H1 (cell line): ENCODE data around the gene FNDC11. TPM values are rescaled to one million over a fixed set of nuclear protein-coding genes. Genes with fewer than 3 reads are reported as not detected.

ENCODE experiments used
- BCL11A ChIP-seq, 2 experiments: IDR thresholded peaks; one replicate each; pipeline ENCODE4 v1.6.1; 2011; ENCODE audit warnings: low read depth in 2 of 2, low read length in 2 of 2, mild to moderate bottlenecking in 2 of 2
- CHD7 ChIP-seq: fragments of 300-600 bp; sonication (generic); IDR thresholded peaks from 2 replicates; pipeline ENCODE4 v1.7.1; 2012; ENCODE audit warnings: low read length, moderate library complexity, mild to moderate bottlenecking, inconsistent platforms; ENCODE audit not compliant: insufficient replicate concordance
- EGR1 ChIP-seq: IDR thresholded peaks from 2 replicates; pipeline ENCODE4 v1.6.1; 2011; ENCODE audit warnings: low read depth, low read length, borderline replicate concordance
- FOSL1 ChIP-seq: IDR thresholded peaks from 2 replicates; pipeline ENCODE4 v1.6.1; 2011; ENCODE audit warnings: mild to moderate bottlenecking, low read depth, low read length, moderate library complexity; ENCODE audit not compliant: insufficient read depth
- JUN ChIP-seq: IDR thresholded peaks from 2 replicates; pipeline ENCODE4 v1.6.1; 2011; ENCODE audit warnings: low read depth, mild to moderate bottlenecking, improper control_type of control experiment, low read length
- JUND ChIP-seq: IDR thresholded peaks from 2 replicates; pipeline ENCODE4 v1.6.1; 2011; ENCODE audit warnings: mild to moderate bottlenecking, improper control_type of control experiment, low read length
- POLR2A ChIP-seq, 2 experiments: IDR thresholded peaks; 1 replicate in 1 of 2; 2 replicates in 1 of 2; pipeline ENCODE4 v1.6.1; 2011; ENCODE audit warnings: low read depth in 2 of 2, low read length in 2 of 2, mild to moderate bottlenecking in 2 of 2; ENCODE audit errors: control extremely low read depth in 1 of 2
- SP2 ChIP-seq: IDR thresholded peaks from 2 replicates; pipeline ENCODE4 v1.6.1; 2012; ENCODE audit warnings: mild to moderate bottlenecking, low read length, inconsistent platforms
- SP4 ChIP-seq: IDR thresholded peaks from 2 replicates; pipeline ENCODE4 v1.6.1; 2012; ENCODE audit warnings: low read length, inconsistent platforms
- YY1 ChIP-seq: IDR thresholded peaks from 2 replicates; pipeline ENCODE4 v1.6.1; 2011; ENCODE audit warnings: low read depth, mild to moderate bottlenecking, low read length
- polyA plus RNA-seq, 7 experiments: library from polyadenylated mRNA; depleted of rRNA in 3 of 7; stranded (reverse) in 5 of 7; unstranded in 2 of 7; fragments of >200 nt in 5 of 7; fragments of 200-250 nt in 2 of 7; gene quantifications; 1 replicate in 5 of 7; 2 replicates in 1 of 7; 4 replicates in 1 of 7; pipeline versions ENCODE4 v1.2.1 to v1.2.3, GENCODE V29; 2011 to 2013; ENCODE audit warnings: missing spikeins in 2 of 7, mixed read lengths in 2 of 7
- total RNA-seq: library from RNA; stranded (reverse); fragmentation: NEBNext Ultra II Directional; extraction: Animal tissue kit (Norgen Biotek cat#: 25700); gene quantifications from 2 replicates; pipeline ENCODE4 v1.2.1, GENCODE V29; 2021

Gene FNDC11
- total and polyA plus RNA-seq, 2 of the 8 experiments (the other 6 are each of a cell fraction or from before 2014, with no cell fraction given), result 2.6 to 8.8 TPM

- TF ChIP-seq CHD7 (no peak), EGR1 (no peak), POLR2A (IDR thresholded peaks at IDR 0.05; ENCODE audit: control extremely low read depth in 1 of 2, low read depth in 2 of 2, low read length in 2 of 2) (no peak), SP4 (no peak), FOSL1 (no peak), BCL11A (IDR thresholded peaks at IDR 0.05; ENCODE audit: low read depth in 2 of 2, low read length in 2 of 2) (no peak), JUND (no peak), SP2 (no peak), JUN (no peak), YY1 (no peak)
Measured at GRCh38 chr20:63540417-63541186, 13.4 kb upstream of the FNDC11 start (continued).
